ENCODE measurements around the gene MOGAT3.
A peak's percentile ranks its signal among the peaks of the same experiment; 100 is the strongest.

The MOGAT3 gene

GRCh38 chr7:101226721-101227120 lies 25.9 kb upstream of the MOGAT3 start:
- Histone ChIP-seq H3K27me3 (ENCODE audit: insufficient read depth, low read depth, severe bottlenecking) (no peaks in the 10 kb centered on the region), H3K27ac (no peak overlapping the region; the same call in 1 of the 2 replicates), H3K36me3 (peaks cover 63% of the 10 kb centered on the region), H3K4me3 (ENCODE audit: low read depth, low read length) (no peak overlapping the region), H3K9me3 (ENCODE audit: severe bottlenecking) (no peaks in the 10 kb centered on the region)
- TF ChIP-seq CTCF (IDR thresholded peaks at IDR 0.05; ENCODE audit: low read depth, low read length): no peak
- no peak for DNase-seq

DNA sequence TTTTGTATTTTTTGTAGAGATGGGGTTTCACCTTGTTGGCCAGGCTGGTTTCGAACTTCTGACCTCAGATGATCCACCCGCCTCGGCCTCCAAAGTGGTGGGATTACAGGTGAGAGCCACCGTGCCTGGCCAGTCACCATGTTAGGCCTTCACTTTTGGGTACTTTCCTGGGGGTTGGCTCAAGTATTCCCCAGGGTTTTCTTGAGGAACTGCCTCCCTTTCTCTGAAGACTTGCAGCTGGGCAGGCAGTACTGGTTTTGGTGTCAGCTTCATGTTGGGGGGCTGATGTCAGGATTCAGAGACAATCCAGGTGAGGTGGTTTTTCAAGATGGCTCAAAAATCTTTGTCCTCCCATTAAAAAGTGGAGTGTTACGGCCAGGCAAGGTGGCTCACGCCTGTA lies 24.8 kb upstream of the MOGAT3 start:
- TF ChIP-seq CTCF (IDR thresholded peaks at IDR 0.05; ENCODE audit: low read depth, low read length): no peak
- H3K27ac ChIP-seq: peak overlapping the region; percentile 85
- DNase-seq: no peak
- H3K4me3 ChIP-seq (ENCODE audit: low read depth, low read length): no peak overlapping the region
- peaks cover 61% of the 10 kb centered on the region for H3K36me3 ChIP-seq
- H3K9me3 ChIP-seq (ENCODE audit: severe bottlenecking): no peaks in the 10 kb centered on the region
- H3K27me3 ChIP-seq (ENCODE audit: insufficient read depth, low read depth, severe bottlenecking): no peaks in the 10 kb centered on the region

GRCh38 chr7:101223528-101223927 lies 22.7 kb upstream of the MOGAT3 start:
- Histone ChIP-seq H3K27ac (peak overlapping the region; percentile 85), H3K36me3 (peaks cover 46% of the 10 kb centered on the region), H3K27me3 (ENCODE audit: insufficient read depth, low read depth, severe bottlenecking) (no peaks in the 10 kb centered on the region), H3K9me3 (ENCODE audit: severe bottlenecking) (no peaks in the 10 kb centered on the region), H3K4me3 (ENCODE audit: low read depth, low read length) (no peak overlapping the region)
- no peak for TF ChIP-seq CTCF (IDR thresholded peaks at IDR 0.05; ENCODE audit: low read depth, low read length)
- DNase-seq: no peak

DNA sequence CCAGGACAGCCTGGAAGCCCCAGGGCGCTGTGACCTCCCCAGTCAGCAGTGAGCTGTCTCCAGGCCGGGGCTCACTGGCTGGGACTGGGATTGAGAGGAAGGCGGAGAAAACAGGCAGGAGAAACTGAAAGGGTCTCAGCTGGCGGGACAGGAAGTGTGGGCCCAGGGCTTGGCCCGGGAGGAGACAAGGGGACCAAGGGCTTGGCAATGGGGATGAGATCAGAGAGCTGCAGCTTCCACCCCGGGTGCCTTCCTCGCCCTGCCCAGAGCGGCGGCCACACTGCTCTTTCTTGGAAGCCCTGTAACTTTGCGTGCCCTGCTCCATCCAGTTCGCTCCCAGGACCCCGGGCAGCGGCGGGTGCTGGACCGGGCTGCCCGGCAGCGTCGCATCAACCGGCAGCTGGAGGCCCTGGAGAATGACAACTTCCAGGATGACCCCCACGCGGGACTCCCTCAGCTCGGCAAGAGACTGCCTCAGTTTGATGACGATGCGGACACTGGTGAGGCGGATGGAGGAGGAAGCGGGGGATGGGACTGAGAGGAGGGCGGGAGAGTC lies 21.5 kb upstream of the MOGAT3 start:
- no peak for DNase-seq
- H3K4me3 ChIP-seq (ENCODE audit: low read depth, low read length): no peak overlapping the region
- TF ChIP-seq CTCF (IDR thresholded peaks at IDR 0.05; ENCODE audit: low read depth, low read length): no peak
- H3K9me3 ChIP-seq (ENCODE audit: severe bottlenecking): no peaks in the 10 kb centered on the region
- H3K27ac ChIP-seq: no peak overlapping the region
- no peaks in the 10 kb centered on the region for H3K27me3 ChIP-seq (ENCODE audit: insufficient read depth, low read depth, severe bottlenecking)
- peaks cover 40% of the 10 kb centered on the region for H3K36me3 ChIP-seq

GRCh38 chr7:101220295-101220694 lies 19.5 kb upstream of the MOGAT3 start:
- H3K9me3 ChIP-seq (ENCODE audit: severe bottlenecking): no peaks in the 10 kb centered on the region
- no peaks in the 10 kb centered on the region for H3K27me3 ChIP-seq (ENCODE audit: insufficient read depth, low read depth, severe bottlenecking)
- no peak for TF ChIP-seq CTCF (IDR thresholded peaks at IDR 0.05; ENCODE audit: low read depth, low read length)
- no peak overlapping the region for H3K27ac ChIP-seq
- no peak for DNase-seq
- no peak overlapping the region for H3K4me3 ChIP-seq (ENCODE audit: low read depth, low read length)
- H3K36me3 ChIP-seq: peaks cover 31% of the 10 kb centered on the region
